Effector CD4-positive, alpha-beta T cell (primary cell): ENCODE data around the gene ZEB1.

Source experiments
- DNase-seq: peaks from one replicate; pipeline ENCODE4 v3.0.0-alpha.2; 2020
- total RNA-seq: gene quantifications from one replicate; lab custom pipeline; 2026; lab: John Stamatoyannopoulos, UW

ZEB1 gene
- 149 reads per million, percentile 89 among the genes with 10 or more reads in this experiment for total RNA-seq

DNA sequence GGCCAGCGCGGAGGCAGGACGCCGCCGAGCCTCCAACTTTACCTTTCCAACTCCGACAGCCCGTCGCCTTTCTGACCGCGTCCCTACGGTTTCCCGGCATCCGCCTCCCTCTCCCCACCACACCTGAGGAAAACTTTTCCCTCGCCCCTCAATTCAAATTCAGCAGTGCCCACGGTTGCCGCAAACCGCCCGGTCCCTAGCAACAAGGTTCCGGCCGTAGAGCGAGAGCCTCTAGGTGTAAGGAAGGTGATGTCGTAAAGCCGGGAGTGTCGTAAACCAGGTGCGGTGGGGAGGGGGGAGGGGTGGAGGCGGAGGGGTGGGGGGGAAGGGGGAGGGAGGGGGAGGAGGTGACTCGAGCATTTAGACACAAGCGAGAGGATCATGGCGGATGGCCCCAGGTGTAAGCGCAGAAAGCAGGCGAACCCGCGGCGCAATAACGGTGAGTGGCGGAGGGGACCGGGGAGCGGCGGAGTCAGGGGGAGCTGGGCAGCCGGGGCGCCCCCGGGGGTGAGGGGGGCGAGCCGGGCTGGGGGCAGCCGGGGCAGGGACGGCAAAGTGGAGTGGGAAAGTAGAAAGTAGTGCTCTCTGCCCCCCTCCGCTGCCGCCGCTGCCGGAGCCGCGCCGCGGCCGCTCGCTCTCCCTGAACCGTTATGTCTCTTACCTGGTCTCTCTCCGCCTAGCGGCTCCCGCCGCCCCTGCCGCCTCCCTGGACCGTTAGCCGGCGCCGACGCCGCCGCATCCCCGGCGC, at the start of gene ZEB1:
TSS of gene ZEB1 (plus strand) at position 363 of the 748 bp plus-strand sequence. CDS start at position 382, 19 bp downstream.
- peak; percentile 92 for DNase-seq

DNA sequence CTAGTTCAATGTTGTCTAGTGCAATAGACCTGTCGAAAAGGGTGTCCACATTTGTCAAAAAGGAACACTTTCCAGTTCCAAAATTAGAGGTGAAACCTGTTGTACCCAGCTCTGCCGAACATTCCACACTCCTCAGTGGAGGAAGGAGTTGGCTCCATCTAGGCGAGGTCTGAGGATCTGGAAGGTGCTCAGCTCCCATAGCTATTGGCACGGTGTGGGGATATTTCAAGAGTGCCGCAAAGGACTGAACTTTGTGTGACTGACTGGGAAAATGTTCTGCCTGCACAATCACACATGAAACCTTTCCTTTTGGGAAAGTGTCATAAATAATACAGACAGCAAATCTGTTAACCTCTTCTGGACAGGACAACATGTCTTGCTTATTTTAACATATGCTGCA, 48.1 kb upstream of the ZEB1 start:
- no peak for DNase-seq

DNA sequence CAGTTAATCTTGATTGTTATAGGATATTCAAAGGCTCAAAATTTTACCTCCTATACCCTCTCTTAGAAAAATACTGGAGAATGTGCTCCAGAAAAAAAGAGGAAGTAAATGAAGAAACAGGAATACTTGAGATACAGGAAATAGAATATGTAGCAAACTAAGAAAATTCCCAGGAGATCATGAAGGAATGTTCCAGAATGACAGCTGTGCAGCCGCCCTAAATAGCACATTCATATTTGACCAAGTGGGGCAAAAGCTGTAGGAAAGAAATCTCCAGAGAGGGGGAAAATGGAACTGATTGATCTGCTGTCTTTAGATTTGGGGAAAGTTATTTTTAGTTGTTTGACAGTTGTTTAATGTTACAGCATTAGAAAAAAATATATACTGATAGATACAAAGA, 46.2 kb upstream of the ZEB1 start:
- no peak for DNase-seq

DNA sequence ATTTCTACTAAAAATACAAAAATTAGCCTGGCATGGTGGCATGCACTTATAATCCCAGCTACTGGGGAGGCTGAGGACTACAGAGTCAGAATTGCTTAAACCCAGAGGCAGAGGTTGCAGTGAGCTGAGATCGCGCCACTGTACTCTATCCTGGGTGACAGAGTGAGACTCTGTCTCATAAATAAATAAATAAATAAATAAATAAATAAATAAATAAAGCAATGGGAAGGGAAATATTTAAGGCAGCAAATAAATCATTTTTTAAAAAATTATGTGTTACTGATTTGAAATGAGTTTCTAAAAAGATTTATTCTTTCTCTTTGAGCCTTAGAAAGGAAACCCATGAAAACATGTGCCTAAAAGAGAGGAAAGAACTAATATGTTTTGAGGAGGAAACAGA, 45.2 kb upstream of the ZEB1 start:
- DNase-seq: no peak

DNA sequence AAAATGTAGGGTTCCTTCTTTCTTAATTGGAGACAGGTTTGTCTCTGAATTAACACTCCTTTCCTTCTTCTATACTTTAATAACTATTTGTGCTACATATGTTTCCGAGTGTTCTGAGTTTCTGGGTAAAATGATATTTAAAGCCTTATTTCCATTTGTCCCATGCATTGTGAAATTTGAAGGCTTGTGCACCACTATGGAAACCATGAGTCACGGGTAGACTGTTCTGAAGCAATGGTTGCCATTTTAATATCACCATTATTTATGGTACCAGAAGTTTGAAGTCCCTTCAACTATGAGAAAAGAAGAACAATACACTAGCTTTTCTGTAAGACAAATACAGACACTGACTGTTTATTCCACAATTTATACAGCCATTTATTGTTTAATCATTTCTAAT, 44.7 kb upstream of the ZEB1 start:
- no peak for DNase-seq

DNA sequence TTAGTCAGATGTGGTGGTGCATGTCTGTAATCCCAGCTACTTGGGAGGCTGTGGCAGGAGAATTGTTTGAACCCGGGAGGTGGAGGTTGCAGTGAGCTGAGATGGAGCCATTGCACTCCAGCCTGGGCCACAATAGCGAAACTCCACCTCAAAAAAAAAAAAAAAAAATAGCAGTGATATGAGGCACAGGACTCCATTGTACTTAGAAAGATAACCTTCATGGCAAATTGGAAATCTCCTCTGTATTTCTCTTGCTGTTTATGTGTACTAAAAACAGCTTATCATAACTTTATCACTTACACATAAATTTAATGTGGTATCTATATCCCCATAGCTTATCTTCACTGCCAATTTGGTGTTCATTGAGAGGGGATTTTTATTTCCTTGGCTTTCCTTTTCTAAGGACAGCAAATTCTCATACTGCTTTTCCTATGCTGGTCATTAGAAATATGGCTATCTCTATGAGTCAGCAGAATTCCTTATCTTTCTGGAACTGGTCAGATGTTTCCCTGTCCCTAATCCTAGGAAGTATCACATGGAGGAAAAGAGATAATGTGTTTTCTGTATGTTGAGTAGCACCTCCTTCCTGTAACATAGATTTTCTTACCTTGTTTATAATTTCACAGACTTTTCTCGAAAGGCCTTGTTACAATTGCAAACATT, 40.6 kb upstream of the ZEB1 start:
- no peak for DNase-seq

DNA sequence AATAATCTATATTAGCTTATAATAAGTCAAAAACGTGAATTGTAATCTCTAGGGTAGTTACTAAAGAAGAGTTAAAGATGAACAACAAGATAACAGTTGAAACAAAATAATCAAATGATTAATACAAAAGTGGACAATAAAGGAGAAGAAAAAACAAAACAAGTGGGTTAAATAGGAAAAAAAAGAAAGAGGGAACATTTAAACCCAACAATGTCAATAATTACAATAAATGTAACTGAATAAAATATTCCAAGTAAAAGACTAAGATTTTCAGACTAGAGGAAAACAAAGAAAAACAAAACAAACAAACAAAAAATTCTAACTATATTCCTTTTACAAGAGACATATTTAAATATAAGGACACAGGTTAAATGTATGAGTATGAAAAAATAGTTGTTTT, 38.0 kb upstream of the ZEB1 start:
- no peak for DNase-seq

DNA sequence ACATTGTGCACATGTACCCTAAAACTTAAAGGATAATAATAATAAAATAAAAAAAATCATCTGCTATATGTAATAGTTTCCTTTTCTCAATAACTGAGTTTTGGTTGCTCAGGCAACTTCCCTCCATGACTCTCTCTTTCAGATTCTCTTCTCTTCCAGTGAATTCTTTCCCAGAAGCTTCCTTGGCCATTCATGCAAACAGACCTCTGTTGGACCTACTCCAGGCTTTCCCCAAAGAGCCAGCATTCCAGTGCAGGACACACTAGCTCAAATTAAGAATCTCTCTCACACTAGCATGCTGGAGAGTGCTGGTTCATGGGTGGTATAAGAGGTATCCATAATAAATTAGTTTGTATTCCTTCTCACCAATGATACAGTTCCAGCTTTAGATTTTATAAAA, 31.0 kb upstream of the ZEB1 start:
- no peak for DNase-seq

DNA sequence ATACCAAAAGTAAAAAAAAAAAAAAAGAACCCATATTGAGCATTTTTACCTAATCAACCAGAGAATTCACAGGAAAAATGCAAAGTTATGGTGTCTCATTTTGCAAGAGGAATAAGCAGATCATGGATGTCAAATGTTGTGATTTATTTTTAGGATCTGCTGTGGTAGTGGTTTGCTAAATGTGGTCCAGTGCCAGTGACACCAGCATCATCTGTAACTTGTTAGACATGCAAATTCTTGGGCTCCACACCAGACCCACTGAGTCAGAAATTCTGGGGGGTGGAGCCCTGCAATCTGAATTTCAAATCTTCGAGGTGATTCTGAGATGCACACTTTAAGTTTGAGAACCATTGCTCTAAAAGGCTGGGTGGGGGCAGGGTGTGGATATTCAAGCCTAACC, 30.1 kb upstream of the ZEB1 start:
- DNase-seq: no peak

DNA sequence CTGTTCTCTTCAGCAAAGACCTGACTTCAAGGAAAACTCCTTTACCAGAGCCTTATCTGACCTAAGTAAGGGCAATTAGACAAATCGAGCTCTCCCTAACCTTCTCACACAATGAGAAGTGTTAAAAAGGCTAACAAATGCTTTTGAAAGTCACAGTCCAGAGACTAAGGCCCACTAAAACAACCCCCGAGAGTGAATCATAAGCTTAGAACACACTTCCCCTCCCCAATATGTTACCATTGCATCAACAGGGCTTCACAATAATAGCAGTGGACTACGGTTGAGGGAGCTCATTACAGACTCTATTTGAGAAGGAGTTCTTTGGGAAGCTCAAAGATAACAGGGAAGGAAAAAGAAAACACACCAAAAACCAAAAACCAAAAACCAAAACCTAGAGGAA, 28.6 kb upstream of the ZEB1 start:
- no peak for DNase-seq

DNA sequence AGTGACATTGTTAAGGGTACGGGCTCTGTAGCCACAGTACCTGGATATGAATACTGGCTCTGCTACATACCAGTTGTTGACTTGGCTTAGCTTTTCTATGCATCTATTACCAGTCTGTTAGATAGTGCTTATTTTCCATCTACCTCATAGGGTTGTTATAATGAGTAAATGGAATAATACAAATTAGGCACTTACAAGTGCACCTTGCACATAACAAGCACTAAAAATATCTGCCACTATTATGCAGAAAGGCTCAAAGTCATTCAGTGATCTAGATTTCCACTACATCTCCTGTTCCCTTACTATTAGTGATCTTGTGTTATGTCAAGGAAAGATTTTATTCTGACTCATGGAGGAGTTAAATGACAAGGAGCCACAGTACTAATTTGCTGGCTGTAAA, 27.9 kb upstream of the ZEB1 start:
- no peak for DNase-seq

DNA sequence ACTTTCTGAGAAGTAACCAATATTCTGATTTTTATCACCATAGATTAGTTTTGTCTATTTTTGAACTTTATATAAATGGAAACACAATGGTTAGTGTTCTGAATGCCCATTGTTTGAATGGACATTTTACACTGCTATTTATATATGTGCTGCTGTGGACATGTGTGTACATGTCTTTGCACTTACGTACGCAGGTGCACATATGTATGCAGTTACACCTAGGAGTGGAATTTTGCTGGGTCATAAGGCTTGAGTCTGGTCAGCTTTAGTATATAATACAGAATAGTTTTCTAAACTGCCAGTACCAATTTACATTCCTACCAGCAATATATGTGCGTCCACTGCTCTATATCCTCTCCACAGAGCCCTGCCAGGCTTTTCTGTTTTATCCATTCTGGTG, 24.5 kb upstream of the ZEB1 start:
- no peak for DNase-seq

DNA sequence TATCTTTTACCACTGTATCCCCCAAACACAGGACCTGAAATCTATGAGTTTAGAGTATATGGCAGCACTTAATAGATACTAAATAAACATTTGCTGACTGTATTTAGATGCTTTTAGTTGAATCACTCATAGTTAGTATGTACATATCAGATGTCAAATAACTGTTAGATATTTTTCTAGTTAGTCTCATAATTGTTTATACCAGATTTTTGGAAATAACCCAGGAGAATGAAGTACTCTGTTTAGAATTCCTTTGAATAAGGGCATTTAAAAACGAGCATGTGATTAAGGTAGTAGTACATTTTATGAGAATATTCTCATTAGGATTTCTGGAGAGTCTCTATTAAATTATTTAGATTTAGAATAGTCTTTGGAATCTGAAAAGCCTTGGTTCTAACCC, 22.3 kb upstream of the ZEB1 start:
- DNase-seq: no peak

DNA sequence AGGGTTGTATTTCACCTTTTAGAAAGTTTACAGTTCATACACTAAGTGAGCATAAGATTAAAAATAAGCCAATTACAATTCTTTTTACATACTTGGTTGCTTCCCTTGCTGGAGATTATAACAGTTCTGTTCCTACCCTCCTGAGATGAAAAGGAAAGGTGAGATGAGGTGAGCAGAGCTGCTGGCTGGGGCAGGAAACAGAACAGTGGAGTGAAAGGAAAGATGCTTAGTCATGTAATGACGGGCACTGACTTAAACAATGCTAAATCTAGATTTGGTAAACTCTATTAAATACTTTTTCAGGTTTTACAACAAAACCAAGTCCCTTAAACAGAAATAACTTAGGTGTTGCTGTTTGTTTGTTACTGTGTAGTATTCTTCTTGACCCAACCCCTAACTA, 19.9 kb upstream of the ZEB1 start:
- DNase-seq: no peak

DNA sequence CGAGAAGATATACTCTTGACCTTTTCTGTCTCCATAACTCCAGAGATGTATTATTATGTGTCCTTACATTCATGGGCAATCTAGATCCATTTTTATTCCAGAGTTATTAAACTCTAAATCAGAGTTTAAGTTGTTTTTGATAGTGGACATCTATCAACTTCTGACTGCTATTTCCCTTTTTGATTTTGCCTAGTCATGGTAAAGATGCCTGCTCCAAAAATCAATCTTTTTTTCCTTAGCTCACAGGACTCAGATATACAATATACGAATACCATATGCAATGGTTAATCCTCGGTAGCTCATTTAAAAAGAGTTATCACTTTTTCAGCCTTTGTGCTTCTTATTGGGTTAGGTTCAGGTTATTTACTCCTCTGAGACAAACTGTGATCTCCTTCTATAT, 15.8 kb upstream of the ZEB1 start:
- DNase-seq: no peak

DNA sequence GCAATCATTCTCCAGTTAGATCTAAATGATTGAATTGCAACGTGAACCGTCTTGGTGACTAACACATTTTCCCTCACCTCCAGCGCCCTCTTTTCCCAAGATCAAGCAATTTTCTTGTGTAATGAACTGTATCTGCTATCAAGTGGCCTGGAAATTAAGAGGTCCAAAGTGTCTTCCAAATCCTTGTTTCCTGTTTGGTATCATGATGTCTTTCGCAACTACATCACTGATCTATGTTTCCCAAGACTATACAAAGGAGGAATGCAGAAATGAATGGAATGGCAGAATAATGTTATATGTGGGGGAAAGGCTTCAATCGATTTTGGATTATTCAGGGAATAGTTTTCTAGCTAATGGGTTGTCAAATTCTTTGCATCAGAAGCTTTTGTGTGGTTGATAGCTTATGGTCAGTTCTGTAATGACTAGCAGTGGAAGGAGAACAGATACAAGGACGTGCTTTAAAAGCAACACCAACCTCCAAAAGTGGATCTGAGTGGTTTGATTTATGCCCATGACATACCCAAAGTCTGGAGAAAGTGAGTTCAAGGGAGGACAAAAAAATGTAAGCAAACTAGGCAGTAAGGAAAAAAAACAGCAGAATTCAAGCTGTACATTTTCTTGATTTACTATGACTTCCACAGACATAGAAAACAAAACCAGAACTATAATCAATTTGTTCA, 14.6 kb upstream of the ZEB1 start:
- no peak for DNase-seq

DNA sequence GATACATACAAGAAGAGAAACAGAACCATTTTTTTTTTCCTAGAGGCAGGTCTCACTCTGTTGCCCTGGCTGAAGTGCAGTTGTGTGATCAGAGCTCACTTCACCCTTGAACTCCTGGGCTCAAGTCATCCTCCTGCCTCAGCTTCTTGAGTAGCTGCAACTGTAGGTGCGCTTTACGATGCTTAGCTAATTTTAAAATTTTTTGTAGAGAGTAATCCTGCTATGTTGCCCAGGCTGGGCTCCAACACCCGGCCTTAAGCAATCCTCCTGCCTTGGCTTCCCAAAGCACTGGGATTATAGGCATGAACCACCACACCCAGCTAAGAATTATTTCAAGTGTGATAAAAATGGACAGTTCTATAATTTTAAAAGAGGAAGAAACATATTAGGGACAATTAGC, 5.6 kb upstream of the ZEB1 start:
- DNase-seq: no peak

DNA sequence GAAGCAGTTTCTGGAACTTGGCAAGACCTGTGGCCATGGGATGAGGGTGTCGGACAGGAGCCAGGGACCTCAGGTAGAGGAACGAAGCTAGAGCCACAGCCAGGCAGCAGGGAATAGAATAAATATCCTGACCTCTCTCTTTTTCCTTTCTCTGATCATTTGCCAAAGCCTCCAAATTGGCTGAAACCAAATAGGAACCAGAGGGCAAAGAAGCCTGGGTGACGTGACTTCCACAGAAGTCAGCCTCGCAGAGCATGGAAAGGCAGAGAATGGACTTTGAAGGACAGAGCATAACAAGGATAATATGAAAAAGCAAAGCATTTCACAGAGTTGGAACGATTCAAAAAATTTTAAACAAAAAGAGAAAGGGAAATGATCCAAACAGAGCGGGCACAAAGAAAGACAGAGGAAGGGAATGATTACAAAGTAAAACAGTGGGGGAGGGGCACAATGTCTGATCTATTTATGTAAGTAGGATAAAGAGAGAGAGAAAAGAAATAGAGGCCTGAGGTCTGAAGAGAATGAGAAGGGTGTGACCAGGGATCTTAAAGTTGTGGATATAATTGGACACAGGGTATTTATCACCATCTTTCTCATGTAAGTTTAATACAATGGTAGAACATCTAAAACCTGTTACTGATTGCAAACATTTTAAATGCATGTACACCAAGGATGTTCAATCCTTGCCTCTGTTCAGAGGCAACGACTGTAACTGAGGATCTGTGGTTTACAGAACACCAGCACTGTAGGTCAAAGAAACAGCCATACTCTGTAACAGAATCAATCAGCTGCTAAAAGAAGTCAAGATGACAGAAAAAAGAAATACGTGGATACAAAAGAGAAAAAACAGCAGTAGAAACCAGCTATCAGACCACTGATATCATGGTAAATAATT, 4.5 kb upstream of the ZEB1 start:
- DNase-seq: no peak

DNA sequence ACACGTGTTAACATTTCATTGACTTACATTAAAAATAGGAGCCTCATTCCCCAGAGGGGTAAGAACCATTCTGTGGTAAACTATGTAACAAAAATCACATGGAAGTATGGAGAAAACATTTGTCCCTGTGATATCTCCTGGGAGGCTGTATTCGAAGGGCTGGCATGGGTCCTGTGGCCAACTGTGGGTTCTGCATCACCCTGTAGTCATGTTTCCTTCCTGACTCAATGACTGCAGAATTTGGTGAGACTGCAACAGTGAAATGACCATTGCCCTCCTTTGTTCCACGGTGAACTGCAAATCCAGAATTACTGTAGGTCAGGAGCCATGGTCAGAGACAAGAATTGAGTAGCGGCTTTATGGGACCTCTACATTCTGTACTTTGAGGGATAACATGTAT, 3.6 kb upstream of the ZEB1 start:
- DNase-seq: no peak

DNA sequence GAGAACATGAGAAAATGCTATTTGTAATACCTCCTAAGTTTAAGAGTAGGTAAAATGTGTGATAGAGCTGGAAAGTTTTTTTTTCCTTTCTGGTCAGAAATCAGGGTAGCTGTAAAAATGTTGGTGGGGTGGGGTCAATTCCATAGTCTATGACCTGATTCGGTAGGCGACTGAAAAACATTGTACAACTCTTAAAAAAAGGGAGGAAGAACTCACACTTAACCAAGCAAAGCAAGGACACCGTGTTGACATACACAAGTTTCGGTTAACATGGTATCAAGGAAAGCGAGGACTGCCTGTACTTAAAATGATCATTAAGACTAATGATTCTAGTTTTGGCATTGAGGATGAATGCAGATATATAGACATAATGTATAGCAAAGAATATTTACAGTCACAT, 1.8 kb upstream of the ZEB1 start:
- DNase-seq: no peak

DNA sequence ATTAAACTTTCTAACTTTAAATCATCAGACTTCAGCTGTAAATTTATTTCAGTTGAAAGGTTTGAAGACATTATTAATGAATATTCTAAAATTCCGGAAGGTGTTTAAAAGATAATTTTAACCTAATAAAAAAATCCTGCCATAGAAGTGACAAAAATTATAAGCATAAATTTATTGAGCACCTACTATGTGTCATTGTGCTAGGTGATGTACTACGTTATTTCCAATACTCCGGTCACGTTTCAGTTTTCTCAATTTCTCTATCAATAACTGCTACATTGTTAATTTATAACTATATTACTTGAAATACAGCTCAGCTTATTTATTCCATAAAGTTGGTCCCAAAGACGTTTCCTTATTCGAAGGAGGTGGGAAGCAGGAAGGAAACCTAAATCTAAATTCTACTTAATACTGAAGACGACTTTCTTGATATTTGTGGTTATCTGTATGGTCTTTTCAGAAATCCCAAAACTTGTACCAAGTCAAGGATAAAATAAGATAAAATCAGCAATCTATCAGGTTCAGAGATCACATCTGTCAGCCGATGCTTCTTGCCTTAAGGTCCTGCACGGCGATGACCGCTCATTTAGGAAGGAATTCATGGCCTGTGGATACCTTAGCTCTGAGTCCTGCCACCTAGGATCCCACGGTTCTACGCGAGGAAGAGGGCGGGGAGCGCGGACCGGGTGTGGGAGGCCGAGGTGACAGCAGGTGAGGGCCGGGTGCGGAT, 1.2 kb upstream of the ZEB1 start:
- DNase-seq: no peak

DNA sequence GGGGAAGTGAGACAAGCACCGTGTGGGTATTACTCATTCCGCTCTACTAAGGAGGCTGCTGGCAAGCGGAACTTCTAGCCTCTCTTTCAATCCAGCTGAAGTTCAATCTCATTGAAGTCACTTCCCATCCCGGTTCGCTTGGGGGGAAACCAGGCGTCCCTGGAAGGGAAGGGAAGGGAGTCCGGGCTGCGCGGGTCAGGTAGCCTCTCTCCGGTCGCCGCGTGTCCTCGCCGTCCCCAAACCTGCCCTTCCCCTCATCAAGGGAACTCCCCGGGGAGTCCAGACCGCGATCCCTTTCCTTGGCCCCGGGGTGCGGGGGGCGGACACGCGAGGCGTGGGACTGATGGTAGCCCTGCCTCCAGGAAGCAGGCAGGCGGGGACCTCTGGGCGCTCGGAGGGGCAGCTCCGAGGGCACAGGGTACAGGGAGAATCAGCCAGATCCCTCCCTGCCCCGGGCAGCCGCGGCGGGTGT, 598 bp upstream of the ZEB1 start:
- DNase-seq: peak; percentile 69
